HCT116 (cell line): ENCODE measurements around the gene SPATA20.

Experiments used
- EZH2phosphoT487 ChIP-seq: fragments of 200-600 bp; IDR thresholded peaks from 2 replicates; pipeline ENCODE4 v1.6.1; 2018; ENCODE audit warnings: antibody characterized with exemption, borderline replicate concordance
- MAX ChIP-seq: IDR thresholded peaks from 2 replicates; pipeline ENCODE4 v1.6.1; 2012
- POLR2A ChIP-seq: IDR thresholded peaks from 2 replicates; pipeline ENCODE4 v1.7.0; 2011; ENCODE audit warnings: borderline replicate concordance; ENCODE audit not compliant: insufficient read depth, insufficient read length; ENCODE audit errors: extremely low read depth
- POLR2AphosphoS5 ChIP-seq: IDR thresholded peaks from 2 replicates; pipeline ENCODE4 v1.6.1; 2011; ENCODE audit warnings: mild to moderate bottlenecking, low read depth, low read length, moderate library complexity
- RAD21 ChIP-seq: IDR thresholded peaks from 2 replicates; pipeline ENCODE4 v1.6.1; 2012; ENCODE audit warnings: low read depth, mild to moderate bottlenecking
- SIN3A ChIP-seq: IDR thresholded peaks from 2 replicates; pipeline ENCODE4 v1.6.1; 2012; ENCODE audit warnings: low read depth
- TF ChIP-seq, protein P1 (sequence below), 3 experiments: fragments of 200-600 bp in 1 of 3; sonication (generic) in 1 of 3; IDR thresholded peaks in 2 of 3; conservative IDR thresholded peaks in 1 of 3; 2 replicates each; pipeline ENCODE4 v1.5.1; 2012 to 2017; ENCODE audit warnings: low read depth in 2 of 3, low read length in 2 of 3, antibody characterized with exemption in 1 of 3, borderline replicate concordance in 1 of 3, control low read depth in 1 of 3, mild to moderate bottlenecking in 1 of 3, mixed read lengths in 1 of 3, mixed run types in 1 of 3, moderate library complexity in 1 of 3; ENCODE audit not compliant: insufficient read depth in 1 of 3

DNA sequence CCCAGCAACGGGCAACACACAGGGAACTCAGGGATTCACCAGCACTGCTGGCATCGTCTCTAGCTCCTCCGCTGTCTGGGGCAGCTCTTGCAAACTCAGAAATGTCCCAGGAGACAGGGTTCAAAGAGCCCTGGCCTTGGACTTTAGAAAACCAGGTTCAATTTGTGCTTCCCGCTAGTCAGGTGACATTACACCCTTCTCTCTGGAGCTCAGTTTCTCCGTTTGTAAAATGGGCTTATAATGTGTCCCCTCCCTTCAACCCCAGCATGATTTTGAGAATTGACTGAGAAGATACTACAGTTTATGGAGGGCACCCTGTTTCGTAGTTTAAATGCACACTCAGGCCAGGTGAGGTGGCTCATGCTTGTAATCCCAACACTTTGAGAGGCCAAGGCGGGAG lies 40.7 kb upstream of the SPATA20 start:
- TF ChIP-seq, protein P1, sequence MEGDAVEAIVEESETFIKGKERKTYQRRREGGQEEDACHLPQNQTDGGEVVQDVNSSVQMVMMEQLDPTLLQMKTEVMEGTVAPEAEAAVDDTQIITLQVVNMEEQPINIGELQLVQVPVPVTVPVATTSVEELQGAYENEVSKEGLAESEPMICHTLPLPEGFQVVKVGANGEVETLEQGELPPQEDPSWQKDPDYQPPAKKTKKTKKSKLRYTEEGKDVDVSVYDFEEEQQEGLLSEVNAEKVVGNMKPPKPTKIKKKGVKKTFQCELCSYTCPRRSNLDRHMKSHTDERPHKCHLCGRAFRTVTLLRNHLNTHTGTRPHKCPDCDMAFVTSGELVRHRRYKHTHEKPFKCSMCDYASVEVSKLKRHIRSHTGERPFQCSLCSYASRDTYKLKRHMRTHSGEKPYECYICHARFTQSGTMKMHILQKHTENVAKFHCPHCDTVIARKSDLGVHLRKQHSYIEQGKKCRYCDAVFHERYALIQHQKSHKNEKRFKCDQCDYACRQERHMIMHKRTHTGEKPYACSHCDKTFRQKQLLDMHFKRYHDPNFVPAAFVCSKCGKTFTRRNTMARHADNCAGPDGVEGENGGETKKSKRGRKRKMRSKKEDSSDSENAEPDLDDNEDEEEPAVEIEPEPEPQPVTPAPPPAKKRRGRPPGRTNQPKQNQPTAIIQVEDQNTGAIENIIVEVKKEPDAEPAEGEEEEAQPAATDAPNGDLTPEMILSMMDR (IDR thresholded peaks at IDR 0.05 in 2 of 3, conservative IDR thresholded peaks at IDR 0.05 in 1 of 3; ENCODE audit: borderline replicate concordance in 1 of 3, insufficient read depth in 1 of 3, low read depth in 2 of 3, low read length in 2 of 3), result no peak
- TF ChIP-seq MAX (no peak), POLR2A (no peak), EZH2phosphoT487 (no peak), SIN3A (no peak), POLR2AphosphoS5 (no peak), RAD21 (no peak)
